Measurements from ENCODE around the gene MFRP. TPM values are rescaled to one million over a fixed set of nuclear protein-coding genes. Genes with fewer than 3 reads are reported as not detected.

The MFRP gene
- total and polyA plus RNA-seq, 9 of the 15 experiments (the other 6 are each of a cell fraction or from before 2014, with no cell fraction given): not detected

DNA sequence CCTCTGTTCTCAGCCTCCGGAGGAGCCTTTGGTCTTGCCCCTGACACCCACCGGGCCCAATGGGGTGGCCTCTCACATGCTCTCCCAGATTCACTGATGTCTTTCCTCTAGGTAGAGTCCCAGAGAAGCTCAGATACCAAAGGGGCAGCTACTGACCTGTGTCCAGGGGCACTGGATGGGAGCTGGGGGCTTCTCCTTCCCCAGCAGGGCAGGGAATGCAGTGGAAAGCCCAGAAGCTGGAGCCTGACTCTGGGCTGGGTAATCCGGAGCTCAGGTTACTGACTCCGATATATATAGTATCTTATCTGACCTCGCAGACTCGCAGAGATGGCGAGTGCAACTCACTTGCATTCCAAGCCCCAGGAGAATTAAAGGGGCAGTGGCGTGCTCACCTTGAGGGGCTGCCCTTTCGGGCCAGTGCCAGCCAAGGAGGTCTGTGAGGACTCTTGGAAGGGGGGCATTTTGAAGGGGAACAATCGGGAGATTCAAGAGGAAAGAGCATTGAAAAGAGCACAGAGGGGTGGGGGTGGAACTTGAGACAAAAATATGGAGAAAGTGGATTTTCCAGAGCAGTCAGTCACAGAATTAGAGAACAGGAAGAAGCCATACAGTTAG is 32.5 kb upstream of the MFRP start (continued):
- TF ChIP-seq, protein P1, sequence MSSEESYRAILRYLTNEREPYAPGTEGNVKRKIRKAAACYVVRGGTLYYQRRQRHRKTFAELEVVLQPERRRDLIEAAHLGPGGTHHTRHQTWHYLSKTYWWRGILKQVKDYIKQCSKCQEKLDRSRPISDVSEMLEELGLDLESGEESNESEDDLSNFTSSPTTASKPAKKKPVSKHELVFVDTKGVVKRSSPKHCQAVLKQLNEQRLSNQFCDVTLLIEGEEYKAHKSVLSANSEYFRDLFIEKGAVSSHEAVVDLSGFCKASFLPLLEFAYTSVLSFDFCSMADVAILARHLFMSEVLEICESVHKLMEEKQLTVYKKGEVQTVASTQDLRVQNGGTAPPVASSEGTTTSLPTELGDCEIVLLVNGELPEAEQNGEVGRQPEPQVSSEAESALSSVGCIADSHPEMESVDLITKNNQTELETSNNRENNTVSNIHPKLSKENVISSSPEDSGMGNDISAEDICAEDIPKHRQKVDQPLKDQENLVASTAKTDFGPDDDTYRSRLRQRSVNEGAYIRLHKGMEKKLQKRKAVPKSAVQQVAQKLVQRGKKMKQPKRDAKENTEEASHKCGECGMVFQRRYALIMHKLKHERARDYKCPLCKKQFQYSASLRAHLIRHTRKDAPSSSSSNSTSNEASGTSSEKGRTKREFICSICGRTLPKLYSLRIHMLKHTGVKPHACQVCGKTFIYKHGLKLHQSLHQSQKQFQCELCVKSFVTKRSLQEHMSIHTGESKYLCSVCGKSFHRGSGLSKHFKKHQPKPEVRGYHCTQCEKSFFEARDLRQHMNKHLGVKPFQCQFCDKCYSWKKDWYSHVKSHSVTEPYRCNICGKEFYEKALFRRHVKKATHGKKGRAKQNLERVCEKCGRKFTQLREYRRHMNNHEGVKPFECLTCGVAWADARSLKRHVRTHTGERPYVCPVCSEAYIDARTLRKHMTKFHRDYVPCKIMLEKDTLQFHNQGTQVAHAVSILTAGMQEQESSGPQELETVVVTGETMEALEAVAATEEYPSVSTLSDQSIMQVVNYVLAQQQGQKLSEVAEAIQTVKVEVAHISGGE (CRISPR knock-in tag; IDR thresholded peaks at IDR 0.05): no peak
- TF ChIP-seq SNAPC5 (CRISPR knock-in tag; IDR thresholded peaks at IDR 0.05) (no peak), ATF7 (IDR thresholded peaks at IDR 0.05) (peak; percentile 34; the same call in 1 of the 2 replicates), ESRRB (CRISPR knock-in tag; IDR thresholded peaks at IDR 0.05; ENCODE audit: borderline replicate concordance) (no peak), CEBPB (tag; IDR thresholded peaks at IDR 0.05) (no peak), TEAD1 (CRISPR knock-in tag; IDR thresholded peaks at IDR 0.05) (peak; percentile 82 to 96), KLF10 (CRISPR knock-in tag; IDR thresholded peaks at IDR 0.05) (no peak), NUFIP1 (IDR thresholded peaks at IDR 0.05; ENCODE audit: partially characterized antibody) (no peak), SMAD4 (CRISPR knock-in tag; conservative IDR thresholded peaks at IDR 0.05) (no peak), SMARCB1 (IDR thresholded peaks at IDR 0.05; ENCODE audit: insufficient read length, low read depth) (no peak), DDX20 (tag; IDR thresholded peaks at IDR 0.05; ENCODE audit: low read depth) (no peak), SMC3 (conservative IDR thresholded peaks at IDR 0.05; ENCODE audit: insufficient read depth, low read depth, low read length) (no peak), ILK (tag; IDR thresholded peaks at IDR 0.05; ENCODE audit: borderline replicate concordance, low read depth) (no peak), SMAD2 (IDR thresholded peaks at IDR 0.05; ENCODE audit: low read depth, low read length) (no peak), ZBTB7A (IDR thresholded peaks at IDR 0.05; ENCODE audit: borderline replicate concordance, control insufficient read depth, low read depth, low read length) (no peak), NKRF (IDR thresholded peaks at IDR 0.05; ENCODE audit: borderline replicate concordance) (no peak)

All from K562 (cell line).